HG02970 (cell line): Measurements from ENCODE around the gene RGS6.

Source experiments
- ATAC-seq: cut with Tn5 transposase; IDR thresholded peaks from one replicate; pipeline ENCODE4 v1.9.1; 2021; ENCODE audit warnings: mild to moderate bottlenecking, moderate library complexity, moderate number of reproducible peaks; ENCODE audit not compliant: unreplicated experiment, low FRiP score

The RGS6 gene

DNA sequence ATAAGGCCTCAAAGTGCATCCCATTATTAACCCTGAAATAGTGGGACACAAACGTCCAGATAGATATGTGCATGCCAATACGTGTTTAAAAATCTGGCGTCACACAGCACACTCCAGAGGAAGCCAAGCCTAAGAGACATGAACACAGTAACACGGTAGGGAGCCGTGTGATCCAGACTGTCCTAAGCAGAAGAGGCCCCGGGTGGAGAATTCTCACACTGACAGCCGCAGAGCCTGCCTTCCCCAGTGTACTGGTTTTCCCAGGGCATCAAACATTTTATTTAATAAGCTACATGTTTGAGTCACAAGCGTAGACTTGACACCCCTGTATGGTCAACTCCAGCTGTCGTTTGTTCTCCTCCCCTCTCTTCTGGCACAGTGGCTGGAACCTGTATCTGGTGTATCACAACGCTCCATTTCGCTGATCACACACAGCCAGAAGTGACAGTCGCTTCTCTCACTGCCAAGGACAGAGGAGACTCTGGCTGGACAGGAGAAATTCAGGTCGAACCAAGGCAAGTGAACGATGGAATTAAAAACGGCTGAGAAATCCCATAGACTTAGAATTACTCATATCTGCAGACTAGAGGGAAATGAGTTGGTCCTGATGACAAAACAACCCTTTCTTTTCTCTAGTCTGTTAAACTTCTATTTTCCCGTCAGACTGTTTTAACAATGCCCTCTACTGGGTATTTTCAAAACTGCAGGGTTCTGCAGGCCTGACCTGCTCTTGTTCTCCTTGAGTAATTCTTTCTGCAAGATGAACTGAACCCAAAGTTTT, 359.9 kb downstream of the RGS6 start:
- ATAC-seq = no peak

- ATAC-seq = no peak
Measured at GRCh38 chr14:72292689-72293024, 360.4 kb downstream of the RGS6 start.

DNA sequence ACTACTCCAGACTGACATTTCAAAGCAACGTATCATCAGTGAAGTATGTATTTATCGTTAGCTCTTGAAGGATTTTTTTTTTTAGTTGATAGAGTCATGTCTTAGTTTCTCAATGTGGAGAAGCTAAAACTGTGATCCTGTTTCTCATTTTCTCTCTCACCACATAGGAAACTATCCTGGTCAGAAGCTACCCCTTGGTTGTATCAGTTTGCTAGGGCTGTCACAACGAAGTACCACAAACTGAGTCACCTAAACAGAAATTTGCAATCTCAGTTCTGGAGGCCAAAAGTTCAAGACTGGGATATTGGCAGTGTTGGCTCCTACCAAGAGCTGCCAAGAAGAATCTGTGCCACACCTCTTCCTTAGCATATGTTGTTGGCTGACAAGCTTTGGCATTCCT, 369.1 kb downstream of the RGS6 start:
- no peak for ATAC-seq

DNA sequence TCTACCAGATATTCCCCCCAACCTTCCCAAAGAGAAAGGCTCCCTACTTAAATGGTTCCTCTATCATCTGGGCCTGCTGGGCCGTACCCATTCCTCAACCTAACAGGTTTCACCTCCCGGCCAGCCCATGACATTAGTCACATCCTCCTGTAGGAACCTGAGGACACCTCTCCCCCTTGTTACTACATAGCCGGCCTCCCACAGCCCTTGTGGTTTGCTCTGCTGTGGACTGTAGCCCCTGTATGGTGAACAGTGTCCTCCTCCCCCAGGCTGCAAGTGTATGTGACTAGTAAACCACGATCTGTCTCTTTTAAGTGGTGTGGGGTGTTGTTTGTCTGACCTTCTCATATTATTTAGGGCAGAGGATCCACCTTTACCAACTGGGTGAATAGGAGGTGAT, 371.7 kb downstream of the RGS6 start:
- ATAC-seq = no peak

- ATAC-seq = no peak
Measured at GRCh38 chr14:72305561-72305960, 373.3 kb downstream of the RGS6 start.

DNA sequence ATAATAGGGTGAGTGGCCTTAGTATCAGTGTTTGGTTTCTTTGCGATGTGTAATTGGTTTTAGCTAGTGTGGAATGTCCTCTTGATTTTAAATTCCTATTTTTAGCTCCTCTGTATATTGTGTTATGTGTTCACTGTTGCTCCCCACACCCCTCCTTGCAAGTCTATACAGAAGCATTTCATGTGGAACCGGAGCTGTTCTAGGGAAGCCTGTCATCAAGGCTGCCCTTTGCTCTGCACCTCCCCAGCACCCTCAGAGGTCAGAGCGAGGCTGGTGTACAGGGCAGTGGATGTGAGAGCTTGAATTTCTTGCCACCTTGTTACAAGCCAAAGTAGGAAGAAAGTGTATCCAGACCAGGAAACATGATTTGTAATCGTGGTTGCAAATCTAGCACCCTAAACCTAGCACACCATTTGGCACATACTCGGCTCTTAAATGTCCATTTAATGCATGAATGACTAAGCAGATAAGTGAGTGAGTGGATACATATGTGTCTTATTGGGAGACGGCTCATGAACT, 376.8 kb downstream of the RGS6 start:
- no peak for ATAC-seq

- no peak for ATAC-seq
Measured at GRCh38 chr14:72311116-72311515, 378.9 kb downstream of the RGS6 start.

DNA sequence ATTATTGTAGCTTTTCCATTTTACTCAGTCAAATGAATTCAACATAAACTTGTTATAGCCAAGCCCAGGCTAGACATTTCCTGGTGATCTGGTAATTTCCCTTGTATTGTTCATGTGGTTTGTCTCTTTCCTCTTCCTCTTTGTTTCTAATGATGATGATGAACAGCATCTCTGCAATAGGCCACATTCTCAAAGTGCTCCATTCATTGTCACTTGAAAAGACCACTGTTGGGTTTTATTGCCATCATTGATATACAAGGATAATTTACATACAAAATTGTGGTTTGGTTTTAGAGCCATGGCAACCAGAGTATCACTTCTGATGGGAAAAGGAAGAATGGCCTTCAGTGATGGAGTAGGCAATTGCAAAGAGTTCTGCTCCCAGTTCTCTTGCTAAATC, 379.3 kb downstream of the RGS6 start:
- ATAC-seq = no peak

GRCh38 chr14:72314808-72315435, 382.7 kb downstream of the RGS6 start:
- no peak for ATAC-seq

DNA sequence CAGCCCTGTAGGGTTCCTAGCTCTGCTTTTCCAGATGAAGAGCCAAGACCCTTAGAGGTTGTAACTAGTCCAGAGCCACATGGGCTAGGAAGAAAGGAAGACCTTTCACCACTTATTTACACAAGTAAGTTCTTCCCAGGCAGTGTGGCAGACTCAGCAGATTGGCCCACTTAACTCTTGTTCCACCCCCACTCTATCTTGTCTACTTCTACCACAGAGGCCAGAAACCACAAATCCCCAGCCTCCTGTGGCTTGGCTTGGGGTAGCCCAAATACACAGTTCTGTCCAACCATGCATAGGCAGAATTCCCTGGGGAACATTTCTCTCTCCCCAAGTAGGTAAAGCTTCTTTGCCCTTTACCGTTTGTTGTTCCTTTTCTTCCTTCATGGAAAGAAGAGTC, 383.5 kb downstream of the RGS6 start:
- no peak for ATAC-seq

DNA sequence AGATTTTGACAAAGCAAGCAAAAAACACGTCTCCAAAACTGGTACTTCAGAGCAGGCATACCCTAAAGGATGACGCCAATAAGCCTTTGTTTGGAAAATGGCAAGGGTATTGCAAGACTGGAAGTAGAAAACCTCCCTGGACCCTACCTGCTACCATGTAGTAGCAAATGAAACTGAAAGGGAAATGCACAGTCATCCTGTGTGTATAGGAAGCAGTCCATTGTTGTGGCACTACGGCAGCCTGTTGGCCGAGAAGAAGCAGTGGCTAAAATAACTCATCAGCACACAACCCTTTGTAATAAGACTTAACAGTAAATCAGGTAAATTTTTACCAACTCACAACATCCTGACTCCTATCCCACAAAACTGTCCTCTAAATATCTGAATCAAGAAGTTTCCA, 386.4 kb downstream of the RGS6 start:
- no peak for ATAC-seq

- ATAC-seq = no peak
Measured at GRCh38 chr14:72332046-72332445, 399.8 kb downstream of the RGS6 start.

DNA sequence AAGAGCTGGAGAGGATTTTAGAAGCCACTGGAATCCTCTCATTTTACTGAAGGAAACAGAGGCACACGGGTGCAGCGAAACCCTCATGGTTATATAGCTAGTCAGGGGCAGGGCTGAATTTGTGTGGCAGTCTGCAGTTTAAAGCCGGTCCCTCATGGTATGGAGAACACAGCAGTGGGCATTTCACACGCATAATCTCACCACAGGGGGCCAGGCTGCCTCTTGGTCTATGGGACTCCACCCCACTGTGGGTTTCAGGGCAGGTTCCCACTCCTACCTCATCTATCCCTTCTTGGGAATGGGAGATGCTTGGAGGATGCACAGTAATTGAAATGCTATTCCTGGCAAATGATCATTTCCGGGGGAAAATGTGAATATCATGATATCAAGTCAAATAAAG, 400.6 kb downstream of the RGS6 start:
- no peak for ATAC-seq

- ATAC-seq = no peak
Measured at GRCh38 chr14:72333357-72333756, 401.1 kb downstream of the RGS6 start.

GRCh38 chr14:72336311-72336980, 404.2 kb downstream of the RGS6 start:
- no peak for ATAC-seq

DNA sequence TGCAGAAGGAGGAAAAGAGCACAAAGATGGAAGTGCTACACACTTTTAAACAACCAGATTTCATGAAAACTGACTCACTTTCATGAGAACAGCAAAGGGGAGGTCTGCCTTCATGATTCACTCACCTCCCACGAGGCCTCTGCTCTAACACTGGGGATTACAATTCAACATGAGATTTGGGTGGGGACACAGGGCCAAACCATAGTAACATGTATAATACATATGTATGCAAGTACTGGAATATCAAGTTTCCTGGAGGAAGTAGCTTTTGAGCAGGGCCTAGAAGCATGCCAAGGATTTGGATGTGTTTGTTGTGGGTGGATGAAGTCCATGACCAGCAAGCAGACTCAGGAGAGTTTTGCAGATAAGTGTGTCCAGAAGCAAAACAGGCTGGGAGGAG, 409.0 kb downstream of the RGS6 start:
- ATAC-seq = no peak

GRCh38 chr14:72341686-72342085, 409.5 kb downstream of the RGS6 start:
- ATAC-seq = no peak

DNA sequence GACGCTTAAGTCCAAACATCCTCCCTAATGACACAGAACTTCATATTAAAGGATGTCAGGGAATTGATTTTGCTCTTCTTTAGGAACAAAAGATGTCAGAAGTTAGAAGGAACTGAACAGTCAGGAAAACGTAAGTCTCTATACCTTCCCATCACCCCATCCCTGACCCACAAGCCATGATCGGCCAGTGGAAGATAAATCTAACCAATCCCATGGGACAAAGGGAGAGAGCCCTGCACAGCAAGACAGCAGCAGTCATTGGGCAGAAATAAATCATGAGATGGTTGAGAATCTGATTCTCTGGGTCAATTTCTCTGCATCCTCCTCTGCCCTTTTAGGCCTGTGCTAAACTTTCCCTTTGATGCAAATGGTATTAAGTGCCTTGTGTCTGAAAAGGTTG, 414.9 kb downstream of the RGS6 start:
- no peak for ATAC-seq

DNA sequence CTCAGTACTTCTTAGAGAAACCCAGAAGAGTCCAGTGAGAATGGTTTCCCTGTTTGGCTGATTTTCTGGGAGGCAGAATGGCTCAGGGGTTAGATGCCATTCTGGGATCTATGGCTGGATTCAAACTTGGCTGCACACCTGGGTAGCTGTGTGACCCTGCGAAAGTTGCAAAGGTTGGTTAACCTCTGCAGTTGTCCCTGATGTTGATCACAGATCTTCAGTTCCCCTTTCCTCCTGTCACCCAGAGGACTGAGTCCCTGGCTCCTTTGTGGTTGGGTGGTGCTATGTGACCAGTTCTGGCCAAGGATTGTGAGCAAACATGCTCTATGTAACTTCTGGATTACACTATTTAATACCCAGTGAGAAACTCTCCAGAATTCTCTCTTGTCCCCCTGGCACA, 418.0 kb downstream of the RGS6 start:
- no peak for ATAC-seq

DNA sequence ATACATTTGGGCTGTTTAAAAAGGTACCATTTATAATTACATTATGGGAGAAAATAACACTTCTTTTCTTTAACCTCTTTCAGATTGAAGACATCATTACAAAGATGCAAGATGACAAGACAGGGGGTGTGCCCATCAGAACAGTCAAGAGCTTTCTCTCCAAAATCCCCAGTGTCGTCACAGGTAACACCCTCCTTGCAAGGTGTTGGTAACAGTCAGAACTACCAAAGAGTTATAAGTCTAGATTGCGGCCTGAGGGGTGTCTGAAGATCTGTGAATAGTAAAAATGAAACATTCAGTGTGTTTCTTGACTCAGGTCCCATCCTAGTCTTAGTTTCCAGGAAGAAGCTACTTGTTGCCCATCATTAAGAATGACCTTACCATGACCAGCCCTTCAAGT, 419.8 kb downstream of the RGS6 start:
- no peak for ATAC-seq

DNA sequence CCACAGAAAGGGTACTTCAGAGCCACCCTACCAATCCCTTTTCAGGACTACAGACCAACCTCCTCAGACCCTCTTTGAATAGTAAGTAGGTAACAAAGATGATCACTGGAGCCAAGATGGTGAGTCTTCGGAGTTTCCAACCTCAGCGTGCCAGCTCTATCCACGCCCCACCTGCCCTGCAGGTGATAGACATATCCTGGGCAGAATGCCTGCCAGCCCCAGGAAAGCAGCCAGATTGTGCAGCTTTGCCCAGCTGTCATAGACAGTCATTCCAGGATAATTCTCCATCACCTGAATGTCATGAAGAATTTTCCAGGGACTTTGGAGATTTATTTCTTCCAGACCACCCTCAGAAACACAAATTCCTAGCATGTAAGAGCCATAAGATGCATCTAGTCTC, 434.4 kb downstream of the RGS6 start:
- no peak for ATAC-seq

- no peak for ATAC-seq
Measured at GRCh38 chr14:72369106-72369505, 436.9 kb downstream of the RGS6 start.
